ENCODE results near the gene NFX1.

- TF ChIP-seq CTCF (IDR thresholded peaks at IDR 0.05) (no peak), POLR2A (IDR thresholded peaks at IDR 0.05) (no peak), POLR2AphosphoS5 (IDR thresholded peaks at IDR 0.05) (no peak)
These were observed 83.9 kb downstream of the NFX1 start for GRCh38 chr9:33374190-33374589.

All from breast epithelium (tissue), 3 donors.